Measurements from ENCODE around the gene IKZF4. TPM values are rescaled to one million over a fixed set of nuclear protein-coding genes. Genes with fewer than 3 reads are reported as not detected.

The IKZF4 gene
- total and polyA plus RNA-seq, 2 of the 8 experiments (the other 6 are each of a cell fraction or from before 2014, with no cell fraction given): 8.0 to 13.3 TPM

DNA sequence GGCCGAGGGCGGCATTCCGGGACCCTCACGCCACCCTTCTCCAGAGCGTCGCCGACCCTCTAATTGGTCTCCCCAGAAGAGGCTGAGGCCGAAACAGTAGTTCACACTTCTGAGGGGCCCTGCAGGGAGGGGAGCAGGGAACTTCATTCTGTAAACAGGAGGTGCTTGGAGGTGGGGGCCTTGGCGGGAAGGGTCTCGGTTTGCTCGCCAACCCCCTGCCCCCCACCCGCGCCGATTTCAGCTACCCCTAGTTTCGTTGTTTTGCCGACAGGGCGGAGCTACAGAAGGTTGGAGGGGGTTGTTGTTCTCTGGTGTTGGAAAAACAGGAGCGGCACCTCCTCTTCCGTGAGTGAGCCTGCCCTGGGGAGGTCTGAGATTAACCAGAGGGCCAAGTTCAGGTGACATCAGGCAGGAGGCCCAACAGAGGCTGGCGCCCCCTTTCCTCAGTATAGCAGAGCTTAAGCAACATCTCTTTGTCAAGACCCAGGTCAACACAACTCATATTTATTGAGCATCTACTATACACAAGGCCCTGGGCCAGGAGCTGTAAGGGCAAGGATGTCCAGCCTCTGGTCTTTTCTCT, 59.8 kb downstream of the IKZF4 start (continued):
- no peak for TF ChIP-seq CHD7 (IDR thresholded peaks at IDR 0.05; ENCODE audit: insufficient replicate concordance, low read length)

All from H1 (cell line).